HG02763 (cell line): ENCODE results near the gene GAGE10.
"Not testable (repeated sequence)": the region's sequence is repeated elsewhere in the genome, so short reads cannot be mapped to it uniquely, and the experiment has no call there.

Experiments used
- ATAC-seq: cut with Tn5 transposase; IDR thresholded peaks from one replicate; pipeline ENCODE4 v1.9.1; 2021; ENCODE audit warnings: mild to moderate bottlenecking, moderate library complexity; ENCODE audit not compliant: unreplicated experiment

GAGE10 gene

DNA sequence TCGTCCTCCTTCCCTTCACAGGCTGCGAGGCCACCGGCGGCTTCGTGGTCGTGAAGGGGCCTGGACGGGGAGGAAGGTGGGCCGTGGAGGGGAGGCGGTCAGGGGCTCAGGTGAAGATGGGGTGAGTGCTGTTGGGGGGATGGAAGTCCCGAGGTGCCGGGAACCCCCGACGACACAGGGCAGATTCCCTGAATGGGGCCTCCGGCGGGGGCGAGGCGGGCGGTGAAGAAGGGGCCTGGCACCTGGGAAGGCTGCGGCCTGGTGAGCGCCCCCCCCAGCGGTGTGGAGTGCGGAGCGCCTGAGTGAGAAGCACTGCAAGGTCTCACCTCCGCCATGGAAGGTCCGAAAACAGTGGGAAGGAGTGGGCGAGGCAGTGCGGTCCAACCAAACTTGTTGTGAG lies 18.8 kb downstream of the GAGE10 start:
- not testable (repeated sequence) for ATAC-seq

DNA sequence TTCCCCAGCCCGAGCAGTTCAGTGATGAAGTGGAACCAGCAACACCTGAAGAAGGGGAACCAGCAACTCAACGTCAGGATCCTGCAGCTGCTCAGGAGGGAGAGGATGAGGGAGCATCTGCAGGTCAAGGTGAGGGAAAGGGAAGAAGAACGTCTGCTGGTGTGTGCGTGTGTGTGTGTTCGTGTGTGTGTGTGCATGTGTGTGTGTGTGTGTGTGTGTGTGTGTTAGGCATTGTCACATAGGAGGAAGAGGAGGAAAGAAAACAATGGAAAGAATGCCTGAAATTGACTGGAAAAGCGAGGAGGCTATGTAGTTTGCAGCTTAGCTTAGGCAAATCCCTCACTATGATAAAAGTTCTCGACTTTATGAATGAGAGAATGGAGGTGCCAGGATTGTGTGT lies 20.3 kb downstream of the GAGE10 start:
- ATAC-seq: not testable (repeated sequence)

DNA sequence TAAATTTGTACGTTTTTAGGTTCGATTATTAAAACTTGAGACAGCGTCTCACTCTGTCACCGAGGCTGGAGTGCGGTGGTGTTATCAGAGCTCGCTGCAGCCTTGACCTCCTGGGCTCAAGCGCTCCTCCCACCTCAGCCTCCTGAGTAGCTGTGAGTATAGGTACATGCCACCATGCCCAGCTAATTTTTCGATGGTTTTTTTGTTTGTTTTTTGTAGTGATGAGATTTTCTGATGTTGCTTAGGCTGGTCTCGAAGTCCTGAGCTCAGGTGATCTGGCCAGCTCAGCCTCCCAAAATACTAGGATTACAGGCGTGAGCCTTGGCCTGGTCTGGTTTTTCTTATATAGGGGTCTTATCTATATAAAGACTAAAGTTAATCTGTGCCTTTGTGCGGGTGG lies 27.0 kb downstream of the GAGE10 start:
- ATAC-seq: not testable (repeated sequence)

DNA sequence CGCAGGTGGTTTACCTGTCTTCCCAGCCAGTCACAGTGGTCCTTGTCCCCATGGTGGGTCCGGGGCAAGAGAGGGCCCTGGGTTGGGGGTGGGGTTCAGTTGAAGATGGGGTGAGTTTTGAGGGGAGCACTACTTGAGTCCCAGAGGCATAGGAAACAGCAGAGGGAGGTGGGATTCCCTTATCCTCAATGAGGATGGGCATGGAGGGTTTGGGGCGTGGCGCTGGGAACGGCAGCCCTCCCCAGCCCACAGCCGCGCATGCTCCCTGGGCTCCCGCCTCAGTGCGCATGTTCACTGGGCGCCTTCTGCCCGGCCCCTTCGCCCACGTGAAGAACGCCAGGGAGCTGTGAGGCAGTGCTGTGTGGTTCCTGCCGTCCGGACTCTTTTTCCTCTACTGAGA lies 27.8 kb downstream of the GAGE10 start, which contains the start of gene GAGE13:
Gene GAGE13, plus strand, starts transcription at position 301 of the 400 bp plus-strand sequence. CDS start 1,156 bp downstream, outside the sequence.
- not testable (repeated sequence) for ATAC-seq

DNA sequence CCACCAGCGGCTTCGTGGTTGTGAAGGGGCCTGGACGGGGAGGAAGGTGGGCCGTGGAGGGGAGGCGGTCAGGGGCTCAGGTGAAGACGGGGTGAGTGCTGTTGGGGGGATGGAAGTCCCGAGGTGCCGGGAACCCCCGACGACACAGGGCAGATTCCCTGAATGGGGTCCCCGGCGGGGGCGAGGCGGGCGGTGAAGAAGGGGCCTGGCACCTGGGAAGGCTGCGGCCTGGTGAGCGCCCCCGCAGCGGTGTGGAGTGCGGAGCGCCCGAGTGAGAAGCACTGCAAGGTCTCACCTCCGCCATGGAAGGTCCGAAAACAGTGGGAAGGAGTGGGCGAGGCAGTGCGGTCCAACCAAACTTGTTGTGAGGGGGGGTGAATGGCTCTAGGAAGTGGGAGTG lies 28.4 kb downstream of the GAGE10 start:
- ATAC-seq: not testable (repeated sequence)

DNA sequence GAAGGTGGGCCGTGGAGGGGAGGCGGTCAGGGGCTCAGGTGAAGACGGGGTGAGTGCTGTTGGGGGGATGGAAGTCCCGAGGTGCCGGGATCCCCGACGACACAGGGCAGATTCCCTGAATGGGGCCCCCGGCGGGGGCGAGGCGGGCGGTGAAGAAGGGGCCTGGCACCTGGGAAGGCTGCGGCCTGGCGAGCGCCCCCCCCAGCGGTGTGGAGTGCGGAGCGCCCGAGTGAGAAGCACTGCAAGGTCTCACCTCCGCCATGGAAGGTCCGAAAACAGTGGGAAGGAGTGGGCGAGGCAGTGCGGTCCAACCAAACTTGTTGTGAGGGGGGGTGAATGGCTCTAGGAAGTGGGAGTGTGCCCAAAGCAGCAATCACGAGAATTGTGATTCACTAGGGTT lies 38.0 kb downstream of the GAGE10 start:
- not testable (repeated sequence) for ATAC-seq

DNA sequence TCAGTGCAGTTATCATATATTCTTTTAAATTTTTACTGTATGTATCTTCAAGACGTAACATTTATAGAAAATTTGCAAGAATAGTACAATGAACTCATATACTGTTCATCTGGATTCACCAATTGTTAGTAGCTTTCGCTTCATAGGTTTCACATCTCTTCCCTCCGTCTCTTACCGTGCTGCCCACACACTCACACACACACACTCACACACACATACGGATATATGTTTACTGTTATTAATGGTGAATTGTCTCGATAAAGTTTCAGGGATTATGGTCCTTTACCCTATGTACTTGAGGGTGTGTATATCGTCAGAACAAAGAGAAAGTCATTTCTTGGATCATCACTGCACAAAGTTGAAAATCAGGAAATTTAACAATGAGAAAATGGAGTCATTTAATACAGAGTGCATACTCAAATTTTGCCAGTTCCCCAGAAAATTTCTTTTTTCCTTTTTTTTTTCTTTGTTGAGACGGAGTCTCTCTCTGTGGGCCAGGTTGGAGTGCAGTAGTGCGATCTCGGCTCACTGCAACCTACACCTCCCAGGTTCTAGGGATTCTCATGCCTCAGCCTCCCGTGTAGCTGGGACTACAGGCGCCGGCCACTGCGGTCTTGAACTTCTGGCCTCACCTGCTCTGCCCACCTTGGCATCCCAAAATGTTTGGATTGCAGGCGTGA lies 41.2 kb downstream of the GAGE10 start:
- ATAC-seq: not testable (repeated sequence)

GRCh38 chrX:49345402-49345801 lies 42.0 kb downstream of the GAGE10 start:
- ATAC-seq: not testable (repeated sequence)

DNA sequence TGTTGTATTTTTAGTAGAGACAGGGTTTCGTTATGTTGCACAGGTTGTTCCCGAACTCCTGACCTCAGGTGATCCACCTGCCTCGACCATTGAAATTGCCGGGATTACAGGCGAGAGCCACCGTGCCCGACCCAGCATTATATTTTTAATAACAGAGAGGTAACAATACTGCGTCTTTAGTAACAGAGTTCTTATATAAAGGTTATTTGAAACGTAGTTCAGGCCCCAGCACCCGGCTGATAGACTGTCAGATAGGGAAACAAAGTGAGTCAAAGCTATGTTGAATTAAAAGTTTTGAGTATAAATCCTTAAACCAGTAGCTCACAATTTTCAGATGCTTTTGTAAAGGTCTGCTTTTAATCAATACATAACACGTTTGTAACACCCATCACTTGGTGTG lies 42.7 kb downstream of the GAGE10 start:
- not testable (repeated sequence) for ATAC-seq
